ENCODE data around the gene SLIT3.

DNA sequence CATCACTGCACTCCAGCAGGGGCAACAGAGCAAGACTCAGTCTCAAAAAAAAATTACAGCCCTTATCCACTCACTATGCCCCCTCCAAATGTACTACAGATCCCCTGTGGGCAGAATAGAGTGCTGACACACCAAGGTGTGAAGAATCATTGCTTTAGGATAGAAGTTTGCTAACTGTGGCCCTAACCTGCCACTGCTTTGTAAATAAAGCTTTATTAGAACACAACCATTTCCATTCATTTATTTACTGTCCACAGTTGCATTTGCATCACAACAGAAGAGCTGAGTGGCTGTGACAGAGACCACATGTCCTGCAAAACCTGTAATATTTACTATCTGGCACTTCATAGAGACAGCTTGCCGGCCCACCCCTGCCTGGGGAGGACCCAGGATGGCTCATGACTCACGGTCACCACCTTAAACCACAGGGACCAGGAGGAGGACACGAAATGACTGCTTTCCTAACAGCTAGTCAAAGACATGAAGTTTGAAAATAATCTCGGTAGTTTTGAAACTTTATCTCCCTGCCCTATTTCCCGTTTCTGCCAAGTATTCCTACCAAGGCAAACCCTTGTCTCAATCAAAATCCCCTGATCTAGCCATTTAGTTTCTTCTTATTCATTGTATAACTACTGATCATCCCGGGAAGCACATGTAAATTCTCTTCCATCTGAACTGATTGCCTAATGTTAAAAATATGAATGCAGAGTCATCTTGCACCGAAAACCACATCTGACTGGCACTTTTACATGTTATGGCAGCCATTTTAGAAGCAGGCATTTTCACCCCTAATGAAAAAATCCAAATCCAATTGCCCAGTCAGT, 206.1 kb downstream of the SLIT3 start:
- TF ChIP-seq, protein P1, sequence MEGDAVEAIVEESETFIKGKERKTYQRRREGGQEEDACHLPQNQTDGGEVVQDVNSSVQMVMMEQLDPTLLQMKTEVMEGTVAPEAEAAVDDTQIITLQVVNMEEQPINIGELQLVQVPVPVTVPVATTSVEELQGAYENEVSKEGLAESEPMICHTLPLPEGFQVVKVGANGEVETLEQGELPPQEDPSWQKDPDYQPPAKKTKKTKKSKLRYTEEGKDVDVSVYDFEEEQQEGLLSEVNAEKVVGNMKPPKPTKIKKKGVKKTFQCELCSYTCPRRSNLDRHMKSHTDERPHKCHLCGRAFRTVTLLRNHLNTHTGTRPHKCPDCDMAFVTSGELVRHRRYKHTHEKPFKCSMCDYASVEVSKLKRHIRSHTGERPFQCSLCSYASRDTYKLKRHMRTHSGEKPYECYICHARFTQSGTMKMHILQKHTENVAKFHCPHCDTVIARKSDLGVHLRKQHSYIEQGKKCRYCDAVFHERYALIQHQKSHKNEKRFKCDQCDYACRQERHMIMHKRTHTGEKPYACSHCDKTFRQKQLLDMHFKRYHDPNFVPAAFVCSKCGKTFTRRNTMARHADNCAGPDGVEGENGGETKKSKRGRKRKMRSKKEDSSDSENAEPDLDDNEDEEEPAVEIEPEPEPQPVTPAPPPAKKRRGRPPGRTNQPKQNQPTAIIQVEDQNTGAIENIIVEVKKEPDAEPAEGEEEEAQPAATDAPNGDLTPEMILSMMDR (IDR thresholded peaks at IDR 0.05): no peak
- TF ChIP-seq POLR2A (IDR thresholded peaks at IDR 0.05): no peak

Measured in right lobe of liver (tissue), 4 donors.